ENCODE measurements around the gene KRTAP4-12. TPM values are rescaled to one million over a fixed set of nuclear protein-coding genes. Genes with fewer than 3 reads are reported as not detected.
"Not testable (repeated sequence)": the region's sequence is repeated elsewhere in the genome, so short reads cannot be mapped to it uniquely, and the experiment has no call there.

The KRTAP4-12 gene
- total RNA-seq, result not detected in 2 replicates

- DNase-seq (ENCODE audit: extremely low read depth, low read depth, low spot score), result not testable (repeated sequence)
These were observed at the start of gene KRTAP4-12 for GRCh38 chr17:41123991-41124371. Gene KRTAP4-12, minus strand, starts transcription at chr17:41124182. Its CDS starts 60 bp downstream, at chr17:41124122.

DNA sequence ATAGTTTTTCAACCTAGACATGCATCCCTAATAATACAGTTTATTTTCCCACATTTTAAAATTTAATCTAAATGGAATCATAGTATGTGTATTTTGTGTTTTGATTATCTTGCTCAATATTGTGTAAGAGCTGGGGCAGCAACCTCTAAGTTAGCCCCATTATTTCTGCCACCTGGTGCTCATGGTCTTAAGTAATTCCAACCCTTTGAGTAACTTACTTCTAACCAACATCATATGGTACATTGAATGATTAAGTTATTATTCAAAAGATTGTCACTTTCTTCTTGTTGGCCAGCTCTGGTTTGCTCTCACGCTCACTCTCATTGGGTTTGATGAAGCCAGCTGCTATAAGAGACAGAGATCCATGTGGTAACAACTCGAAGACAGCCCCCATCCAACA is 47.9 kb upstream of the KRTAP4-12 start:
- DNase-seq (ENCODE audit: extremely low read depth, low read depth, low spot score), result no peak

- no peak for DNase-seq (ENCODE audit: extremely low read depth, low read depth, low spot score)
These were observed 44.1 kb upstream of the KRTAP4-12 start, which contains the start of gene KRTAP4-3 for GRCh38 chr17:41168121-41168520. Gene KRTAP4-3, minus strand, starts transcription at chr17:41168221. Its CDS starts 49 bp downstream, at chr17:41168172.

GRCh38 chr17:41167561-41167960 is 43.6 kb upstream of the KRTAP4-12 start:
- no peak for DNase-seq (ENCODE audit: extremely low read depth, low read depth, low spot score)

DNA sequence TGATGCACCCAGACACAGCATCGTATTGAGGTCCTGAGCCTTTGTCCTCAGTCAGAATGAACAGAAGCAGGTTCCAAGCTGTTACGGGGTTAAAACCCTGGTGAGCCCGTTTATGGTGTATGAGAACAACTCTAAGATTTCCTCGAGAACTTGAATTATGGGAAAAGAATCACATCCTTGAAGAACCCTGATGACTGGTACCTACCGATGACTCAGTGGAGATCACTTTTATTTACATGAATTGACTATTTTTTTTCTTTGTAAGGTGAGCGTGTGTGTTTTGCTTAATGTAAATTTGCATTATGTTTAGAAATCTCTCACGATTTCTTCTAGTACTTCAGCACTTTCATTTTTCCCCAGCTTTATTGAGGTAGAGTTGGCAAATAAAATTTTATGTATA is 39.8 kb upstream of the KRTAP4-12 start:
- DNase-seq (ENCODE audit: extremely low read depth, low read depth, low spot score), result no peak

- DNase-seq (ENCODE audit: extremely low read depth, low read depth, low spot score), result no peak
These were observed 36.7 kb upstream of the KRTAP4-12 start, which contains the start of gene KRTAP4-4 for GRCh38 chr17:41160648-41161047. Gene KRTAP4-4, minus strand, starts transcription at chr17:41160748. Its CDS starts 57 bp downstream, at chr17:41160691.

DNA sequence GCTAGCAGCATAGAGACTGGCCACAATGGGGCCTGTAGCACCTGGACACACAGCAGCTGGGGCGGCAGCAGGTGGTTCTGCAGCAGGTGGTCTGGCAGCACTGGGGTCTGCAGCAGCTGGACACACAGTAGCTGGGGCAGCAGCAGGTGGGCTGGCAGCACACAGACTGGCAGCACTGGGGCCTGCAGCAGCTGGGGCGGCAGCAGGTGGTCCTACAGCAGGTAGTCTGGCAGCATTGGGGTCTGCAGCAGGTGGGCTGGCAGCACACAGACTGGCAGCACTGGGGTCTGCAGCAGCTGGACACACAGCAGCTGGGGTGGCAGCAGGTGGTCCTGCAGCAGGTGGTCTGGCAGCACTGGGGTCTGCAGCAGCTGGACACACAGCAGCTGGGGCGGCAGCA is 36.2 kb upstream of the KRTAP4-12 start:
- DNase-seq (ENCODE audit: extremely low read depth, low read depth, low spot score), result not testable (repeated sequence)

DNA sequence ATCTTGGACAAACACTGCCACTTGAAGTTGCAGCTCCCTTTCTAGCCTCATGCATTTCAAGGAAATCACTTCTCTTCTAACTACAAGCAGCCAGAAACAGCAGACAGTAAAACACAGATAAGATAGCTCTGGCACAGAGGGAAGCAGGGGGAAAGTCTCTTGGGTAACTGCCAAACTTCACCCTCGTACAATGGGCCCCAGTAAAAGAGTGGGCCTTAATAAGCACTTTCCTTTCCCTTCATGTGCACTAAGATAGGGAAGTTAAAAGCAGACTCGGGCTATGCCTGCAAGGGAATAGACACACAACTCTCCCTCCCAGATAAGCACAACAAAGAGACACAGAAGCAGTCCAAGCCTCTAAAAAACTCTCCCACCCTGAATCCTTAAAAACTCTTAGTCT is 29.9 kb upstream of the KRTAP4-12 start:
- DNase-seq (ENCODE audit: extremely low read depth, low read depth, low spot score), result no peak

DNA sequence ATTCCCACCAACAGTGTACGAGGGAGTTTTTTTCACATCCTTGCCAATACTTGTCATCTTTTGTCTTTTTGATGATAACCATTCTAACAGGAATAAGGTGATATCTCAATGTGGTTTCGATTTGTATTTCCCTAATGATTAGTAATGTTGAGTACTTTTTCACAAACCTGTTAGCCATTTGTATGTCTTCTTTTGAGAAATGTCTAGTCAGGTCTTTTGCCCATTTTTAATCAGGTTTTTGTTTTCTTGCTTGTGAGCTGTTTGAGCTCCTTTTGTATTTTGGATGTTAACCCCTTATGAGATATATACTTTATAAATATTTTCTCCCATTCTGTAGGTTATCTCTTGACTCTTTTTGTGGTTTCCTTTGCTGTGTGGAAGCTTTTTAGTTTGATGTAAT is 27.5 kb upstream of the KRTAP4-12 start:
- no peak for DNase-seq (ENCODE audit: extremely low read depth, low read depth, low spot score)

- no peak for DNase-seq (ENCODE audit: extremely low read depth, low read depth, low spot score)
These were observed 26.0 kb upstream of the KRTAP4-12 start for GRCh38 chr17:41150026-41150425.

GRCh38 chr17:41149652-41149985 is 25.6 kb upstream of the KRTAP4-12 start, which contains the start of gene KRTAP4-5:
Gene KRTAP4-5, minus strand, starts transcription at chr17:41149825. Its CDS starts 58 bp downstream, at chr17:41149767.
- DNase-seq (ENCODE audit: extremely low read depth, low read depth, low spot score), result no peak

GRCh38 chr17:41148971-41149651 is 25.1 kb upstream of the KRTAP4-12 start:
- not testable (repeated sequence) for DNase-seq (ENCODE audit: extremely low read depth, low read depth, low spot score)

GRCh38 chr17:41147531-41148204 is 23.7 kb upstream of the KRTAP4-12 start:
- DNase-seq (ENCODE audit: extremely low read depth, low read depth, low spot score), result no peak

DNA sequence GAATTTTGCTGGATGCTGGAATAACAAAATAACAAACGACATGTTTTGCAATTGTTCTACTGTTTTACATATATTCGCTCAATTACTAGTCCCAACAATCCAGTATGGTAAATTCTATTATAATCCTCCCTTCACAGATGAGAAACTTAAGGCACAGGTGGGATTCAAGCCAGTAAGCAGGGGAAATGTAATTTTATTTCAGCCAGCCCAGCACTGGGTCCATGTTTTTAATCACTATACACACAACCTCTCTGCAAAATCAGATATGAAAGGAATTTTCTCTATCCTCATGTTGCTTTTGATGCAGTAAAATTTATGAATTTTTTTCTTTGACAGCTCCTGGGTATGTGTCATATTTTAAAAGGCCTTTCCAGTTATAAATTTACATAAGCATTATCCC is 21.3 kb upstream of the KRTAP4-12 start:
- DNase-seq (ENCODE audit: extremely low read depth, low read depth, low spot score), result no peak

DNA sequence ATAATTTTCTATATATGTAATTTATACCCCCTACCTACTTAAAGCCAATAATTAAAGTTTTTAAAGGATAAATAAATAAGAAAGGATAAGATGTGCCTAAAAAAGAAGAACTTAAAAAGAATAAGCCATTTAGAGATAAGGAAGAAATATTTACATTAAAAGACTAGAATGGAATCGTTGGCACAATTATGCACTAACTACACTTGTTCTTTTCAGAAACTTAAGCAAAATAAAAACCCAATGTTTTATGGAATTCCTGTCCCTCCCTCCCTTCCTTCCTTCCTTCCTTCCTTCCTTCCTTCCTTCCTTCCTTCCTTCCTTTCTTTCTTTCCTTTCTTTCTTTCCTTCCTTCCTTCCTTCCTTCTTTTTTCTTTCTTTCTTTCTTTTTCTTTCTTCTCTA is 20.9 kb upstream of the KRTAP4-12 start:
- no peak for DNase-seq (ENCODE audit: extremely low read depth, low read depth, low spot score)

- no peak for DNase-seq (ENCODE audit: extremely low read depth, low read depth, low spot score)
These were observed 17.4 kb upstream of the KRTAP4-12 start for GRCh38 chr17:41141361-41141760.

DNA sequence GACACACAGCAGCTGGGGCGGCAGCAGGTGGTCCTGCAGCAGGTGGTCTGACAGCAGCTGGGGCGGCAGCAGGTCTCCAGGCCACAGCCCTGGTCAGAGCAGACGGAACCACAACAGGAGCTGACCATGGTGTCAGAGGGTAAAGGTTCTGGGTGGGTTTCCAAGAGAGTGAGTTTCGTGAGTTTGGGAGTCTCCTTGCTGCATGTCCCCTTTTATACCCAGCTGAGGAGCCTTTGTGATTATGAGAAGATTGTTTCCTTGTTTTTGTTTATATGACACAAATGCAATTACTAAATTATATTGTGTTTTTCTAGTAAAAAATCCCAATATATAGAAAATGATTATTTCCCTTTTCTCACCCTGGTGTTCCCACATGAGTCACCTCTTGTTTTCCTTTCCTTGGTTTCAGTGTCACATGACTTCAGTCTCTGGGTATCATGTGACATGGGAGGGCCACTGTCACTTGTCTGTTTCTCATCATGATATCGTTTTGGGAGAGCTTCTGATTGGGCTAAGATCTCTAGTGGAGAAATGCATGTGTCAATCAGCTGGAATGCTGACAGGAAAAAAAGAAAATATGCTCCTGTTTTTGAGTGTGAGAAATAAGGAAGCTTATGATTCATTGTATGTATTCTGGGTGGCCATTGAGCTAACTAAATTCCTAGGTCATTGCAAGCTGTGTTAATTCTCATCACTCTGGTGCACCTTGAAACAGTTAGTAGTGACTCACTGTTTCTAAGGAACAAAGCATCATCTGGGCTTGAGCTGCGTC is 16.6 kb upstream of the KRTAP4-12 start, which contains the start of gene KRTAP4-6:
KRTAP4-6 (minus strand) TSS at position 185 of the 772 bp plus-strand sequence; CDS start at position 128, 57 bp downstream.
- DNase-seq (ENCODE audit: extremely low read depth, low read depth, low spot score), result no peak

GRCh38 chr17:41139865-41140264 is 15.9 kb upstream of the KRTAP4-12 start:
- not testable (repeated sequence) for DNase-seq (ENCODE audit: extremely low read depth, low read depth, low spot score)

DNA sequence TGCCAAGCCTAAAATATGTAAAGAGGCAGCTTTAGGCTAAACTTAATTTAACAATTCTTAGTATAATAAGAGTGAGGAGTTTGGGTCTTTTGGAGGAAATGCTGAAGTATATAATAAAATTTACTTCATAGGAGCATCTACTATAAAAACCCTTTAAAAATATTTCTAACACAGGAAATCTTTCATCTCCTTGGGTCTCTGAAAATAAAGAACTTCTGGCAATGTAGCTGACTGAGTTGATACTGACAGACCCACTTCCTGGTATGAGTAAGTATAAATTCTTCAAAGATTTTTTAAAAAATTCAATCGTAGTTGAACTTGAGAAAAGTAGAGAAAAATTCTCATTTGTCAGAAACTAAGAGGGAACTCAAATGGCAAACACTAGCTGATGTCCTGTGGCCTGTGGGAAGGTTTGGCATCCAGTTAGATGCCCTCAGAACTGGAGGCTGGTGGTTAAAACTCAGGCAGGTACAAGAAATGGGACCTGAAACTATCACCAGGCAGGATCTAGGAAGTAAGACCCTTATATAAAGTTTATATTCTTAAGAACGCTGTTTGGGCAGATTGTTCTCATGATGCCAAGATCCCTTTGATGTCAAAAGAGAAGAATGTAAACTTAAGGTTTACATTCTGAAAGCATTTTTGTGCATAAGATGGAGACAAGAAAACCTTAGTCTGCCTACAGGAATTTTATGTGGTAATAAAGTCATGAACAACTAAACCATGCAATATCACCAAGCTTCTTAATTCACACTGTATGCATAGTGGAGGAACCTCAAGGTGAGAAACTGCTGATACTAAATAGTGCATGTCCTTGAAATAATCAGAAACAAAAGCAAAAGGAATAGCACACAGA is 10.1 kb upstream of the KRTAP4-12 start:
- no peak for DNase-seq (ENCODE audit: extremely low read depth, low read depth, low spot score)

DNA sequence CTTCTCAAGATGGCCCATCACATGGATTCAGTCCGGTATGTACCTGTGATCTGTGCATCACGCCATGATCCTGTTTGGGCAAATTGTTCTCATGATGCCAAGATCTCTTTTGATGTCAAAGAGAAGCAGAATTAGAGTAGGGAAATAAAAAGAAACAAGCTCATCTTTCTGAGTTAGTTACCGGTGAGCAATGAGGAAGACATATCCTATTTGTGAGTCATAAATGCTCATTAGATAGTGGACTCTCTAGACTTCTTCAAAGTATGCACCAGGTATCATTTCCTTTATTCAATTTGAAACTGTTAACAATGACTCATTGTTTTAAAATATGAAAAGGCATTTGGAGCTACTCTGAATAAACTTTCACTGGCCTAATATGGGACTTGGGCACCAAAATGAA is 8.0 kb upstream of the KRTAP4-12 start:
- DNase-seq (ENCODE audit: extremely low read depth, low read depth, low spot score), result no peak

All from glomerular endothelial cell (primary cell).